Transverse colon (tissue), 4 donors: ENCODE measurements around the gene PML.

Experiments
- CTCF ChIP-seq, 5 experiments: fragments of 200-600 bp in 3 of 5; fragments of 450-650 bp in 2 of 5; sonication (generic) in 3 of 5; IDR thresholded peaks; 1 replicate in 2 of 5; 2 replicates in 3 of 5; pipeline ENCODE4 v1.5.1; 2016 to 2017; ENCODE audit warnings: antibody characterized with exemption in 5 of 5, inconsistent platforms in 3 of 5, mild to moderate bottlenecking in 2 of 5, moderate library complexity in 1 of 5
- POLR2A ChIP-seq: fragments of 450-650 bp; IDR thresholded peaks from one replicate; pipeline ENCODE4 v1.6.1; 2016; ENCODE audit warnings: antibody characterized with exemption, mild to moderate bottlenecking, moderate library complexity
- POLR2AphosphoS5 ChIP-seq, 3 donors: sonication (generic); formaldehyde crosslinking; IDR thresholded peaks; one replicate each; pipeline ENCODE4 v1.6.1; 2016; ENCODE audit warnings: antibody characterized with exemption in 3 of 3

- TF ChIP-seq POLR2AphosphoS5 (IDR thresholded peaks at IDR 0.05) (no peak), CTCF (IDR thresholded peaks at IDR 0.05) (no peak), POLR2A (no peak)
These were observed 46.9 kb upstream of the PML start for GRCh38 chr15:73947651-73948050.
